Measurements from ENCODE around the gene DVL1.

DNA sequence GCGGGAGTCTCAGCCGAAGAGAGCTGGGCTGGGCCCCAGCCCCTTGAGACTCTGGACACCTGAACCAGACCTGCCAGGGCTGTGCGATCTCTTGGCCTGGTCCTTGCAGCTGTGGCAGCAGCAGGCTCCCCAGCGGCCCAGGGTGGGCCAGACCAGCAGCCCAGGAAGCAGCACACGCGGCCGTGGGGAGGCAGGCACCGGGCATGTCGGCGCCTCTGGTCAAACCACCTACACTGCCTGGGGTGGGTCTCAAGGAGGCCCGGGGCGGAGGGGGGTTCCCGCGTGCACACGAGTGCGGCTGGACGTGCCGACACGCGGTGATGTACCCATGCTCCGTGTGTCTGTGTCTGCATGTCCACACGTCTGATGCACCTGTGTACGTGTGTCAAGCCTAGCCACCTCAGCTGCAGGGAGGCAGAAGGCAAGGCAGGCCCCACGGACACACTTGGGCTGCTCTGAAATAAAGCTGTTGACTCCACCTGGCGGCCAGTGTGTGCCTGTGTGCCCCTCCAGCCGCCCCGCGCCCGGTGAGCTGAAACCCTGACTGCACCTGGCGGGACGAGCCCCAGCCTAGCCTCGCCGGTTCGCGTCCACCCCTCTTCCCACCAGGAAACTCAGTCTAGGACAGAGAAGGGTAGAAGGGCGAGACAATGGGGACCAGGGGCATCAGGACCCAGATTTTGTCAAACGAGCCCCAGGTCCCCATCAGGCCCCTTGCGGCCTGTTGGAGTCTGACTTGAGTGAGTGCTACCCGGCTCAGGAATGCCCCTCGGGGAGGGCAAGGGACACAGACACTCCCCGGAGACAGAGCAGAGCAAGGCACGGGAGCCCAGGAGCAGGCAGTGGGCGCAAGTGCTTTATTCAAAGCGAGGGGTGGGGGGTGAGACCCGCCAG, 57.4 kb downstream of the DVL1 start:
- TF ChIP-seq, protein P1, sequence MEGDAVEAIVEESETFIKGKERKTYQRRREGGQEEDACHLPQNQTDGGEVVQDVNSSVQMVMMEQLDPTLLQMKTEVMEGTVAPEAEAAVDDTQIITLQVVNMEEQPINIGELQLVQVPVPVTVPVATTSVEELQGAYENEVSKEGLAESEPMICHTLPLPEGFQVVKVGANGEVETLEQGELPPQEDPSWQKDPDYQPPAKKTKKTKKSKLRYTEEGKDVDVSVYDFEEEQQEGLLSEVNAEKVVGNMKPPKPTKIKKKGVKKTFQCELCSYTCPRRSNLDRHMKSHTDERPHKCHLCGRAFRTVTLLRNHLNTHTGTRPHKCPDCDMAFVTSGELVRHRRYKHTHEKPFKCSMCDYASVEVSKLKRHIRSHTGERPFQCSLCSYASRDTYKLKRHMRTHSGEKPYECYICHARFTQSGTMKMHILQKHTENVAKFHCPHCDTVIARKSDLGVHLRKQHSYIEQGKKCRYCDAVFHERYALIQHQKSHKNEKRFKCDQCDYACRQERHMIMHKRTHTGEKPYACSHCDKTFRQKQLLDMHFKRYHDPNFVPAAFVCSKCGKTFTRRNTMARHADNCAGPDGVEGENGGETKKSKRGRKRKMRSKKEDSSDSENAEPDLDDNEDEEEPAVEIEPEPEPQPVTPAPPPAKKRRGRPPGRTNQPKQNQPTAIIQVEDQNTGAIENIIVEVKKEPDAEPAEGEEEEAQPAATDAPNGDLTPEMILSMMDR (IDR thresholded peaks at IDR 0.05), result peak; percentile 52 to 68 (median 63)
- TF ChIP-seq POLR2AphosphoS5 (IDR thresholded peaks at IDR 0.05), result no peak

Measured in sigmoid colon (tissue), 4 donors.